ELF-1 (cell line): ENCODE measurements around the gene ZDHHC23.

Experiments used
- DNase-seq: peaks from one replicate; pipeline ENCODE4 v3.0.0-alpha.2; 2016; ENCODE audit warnings: low read depth, low spot score

ZDHHC23 gene

GRCh38 chr3:113947372-113948014 is at the start of gene ZDHHC23:
TSS of gene ZDHHC23 (plus strand) at chr3:113948013. CDS start at chr3:113948803, 790 bp downstream.
- DNase-seq, result peak; percentile 38

- DNase-seq, result no peak
These were observed 48.9 kb upstream of the ZDHHC23 start for GRCh38 chr3:113898892-113899291.

- DNase-seq, result no peak
These were observed 41.2 kb upstream of the ZDHHC23 start for GRCh38 chr3:113906568-113907140.

DNA sequence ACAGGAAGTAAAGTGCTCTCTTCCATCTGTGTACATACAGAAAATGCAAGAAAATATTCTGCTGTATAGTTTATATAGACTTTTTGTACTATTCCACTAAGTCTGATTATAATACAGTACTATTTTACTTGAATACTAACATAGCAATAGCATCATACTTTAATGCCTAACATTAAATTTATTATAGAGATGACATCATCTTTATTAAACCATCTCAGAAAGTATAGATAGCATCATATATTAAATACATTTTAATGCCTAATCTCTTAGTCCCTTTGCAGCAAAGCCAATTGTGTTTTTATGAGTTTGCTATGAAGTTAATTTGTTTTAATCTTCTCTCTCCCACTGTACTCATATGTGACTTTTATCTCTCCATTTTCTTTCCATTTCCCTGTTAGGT is 39.7 kb upstream of the ZDHHC23 start:
- DNase-seq, result no peak

GRCh38 chr3:113910966-113911365 is 36.8 kb upstream of the ZDHHC23 start:
- no peak for DNase-seq

GRCh38 chr3:113912552-113913236 is 35.1 kb upstream of the ZDHHC23 start:
- DNase-seq, result peak; percentile 73

DNA sequence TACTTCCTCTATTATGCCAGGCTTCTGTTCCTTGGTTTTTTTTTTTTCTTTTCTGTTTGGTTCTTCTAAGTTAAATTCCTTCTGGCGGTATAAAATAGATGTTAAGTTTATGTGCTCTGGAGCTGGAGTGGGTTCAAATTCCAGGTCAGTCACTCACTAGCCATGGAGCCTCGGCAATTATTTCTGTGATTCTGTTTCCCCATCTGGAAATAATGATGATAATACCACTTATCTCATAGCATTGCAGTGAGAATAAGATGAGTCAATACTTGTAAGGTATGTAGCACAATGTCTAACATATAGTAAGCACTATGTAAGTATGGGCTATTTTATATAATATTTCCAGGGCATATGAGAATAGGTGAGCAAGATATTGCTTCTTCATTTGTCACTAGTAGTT is 33.2 kb upstream of the ZDHHC23 start:
- no peak for DNase-seq

GRCh38 chr3:113927556-113927955 is 20.3 kb upstream of the ZDHHC23 start:
- no peak for DNase-seq

DNA sequence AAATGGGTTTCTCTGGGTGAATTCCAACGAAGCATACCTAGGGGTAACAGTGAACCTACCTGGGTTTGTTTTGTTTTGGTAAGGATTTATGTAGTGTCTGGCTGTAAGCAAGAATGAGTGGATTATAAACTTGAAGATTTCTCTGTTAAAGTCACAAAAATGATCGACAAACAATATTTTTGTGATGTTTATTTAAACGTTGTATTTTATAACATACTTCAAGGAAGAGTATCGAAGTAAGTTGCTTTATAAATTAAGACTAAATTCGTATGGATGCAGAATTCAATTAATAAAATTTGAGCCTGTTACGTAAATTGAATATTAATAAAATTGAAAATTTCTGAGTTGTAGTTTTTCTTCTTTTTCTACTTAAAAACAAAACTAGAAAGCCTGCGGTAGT is 982 bp upstream of the ZDHHC23 start:
- DNase-seq, result no peak

- DNase-seq, result peak; percentile 60
These were observed 453 bp downstream of the ZDHHC23 start for GRCh38 chr3:113948015-113948917.

DNA sequence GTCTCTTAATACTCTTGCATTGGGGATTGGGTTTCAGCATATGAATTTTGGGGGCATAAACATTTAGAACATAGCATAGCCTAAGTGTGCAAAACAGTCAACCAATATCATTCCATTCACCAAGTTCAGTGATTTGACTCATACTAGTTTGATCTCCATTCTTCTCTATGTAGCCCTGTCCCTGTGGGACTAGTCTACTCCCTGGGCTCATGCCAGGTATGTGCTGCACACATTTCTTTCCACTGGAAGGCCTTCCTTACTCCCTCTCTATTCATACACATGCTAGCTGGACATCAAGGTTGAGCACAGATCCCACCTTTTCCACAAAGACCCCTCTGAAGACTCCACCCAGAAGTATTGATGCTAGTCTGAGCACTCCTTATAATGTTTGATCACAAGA is 5.1 kb downstream of the ZDHHC23 start:
- DNase-seq, result no peak

- no peak for DNase-seq
These were observed 5.9 kb downstream of the ZDHHC23 start for GRCh38 chr3:113953677-113954076.

- no peak for DNase-seq
These were observed 6.4 kb downstream of the ZDHHC23 start for GRCh38 chr3:113954091-113954685.

- no peak for DNase-seq
These were observed 16.1 kb downstream of the ZDHHC23 start for GRCh38 chr3:113963879-113964278.

DNA sequence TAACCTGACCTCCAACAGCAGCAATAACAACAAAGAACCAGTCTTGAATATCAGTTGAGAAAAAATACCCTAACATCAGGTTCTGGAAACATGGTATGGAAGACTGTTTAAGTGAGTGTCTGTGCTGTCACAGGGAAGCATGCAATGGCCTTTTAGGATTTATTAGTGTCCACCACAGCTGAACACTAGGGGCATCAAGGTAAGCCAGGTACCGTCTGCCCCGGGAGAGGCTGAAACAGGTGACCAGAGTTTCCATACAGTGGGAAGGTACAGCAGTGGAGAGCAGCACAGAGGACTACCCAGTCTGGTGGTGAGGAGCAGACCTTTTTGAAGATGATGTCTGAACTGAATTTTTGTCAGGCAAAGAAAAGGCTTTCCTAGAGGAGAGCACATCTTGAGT is 18.4 kb downstream of the ZDHHC23 start:
- no peak for DNase-seq

DNA sequence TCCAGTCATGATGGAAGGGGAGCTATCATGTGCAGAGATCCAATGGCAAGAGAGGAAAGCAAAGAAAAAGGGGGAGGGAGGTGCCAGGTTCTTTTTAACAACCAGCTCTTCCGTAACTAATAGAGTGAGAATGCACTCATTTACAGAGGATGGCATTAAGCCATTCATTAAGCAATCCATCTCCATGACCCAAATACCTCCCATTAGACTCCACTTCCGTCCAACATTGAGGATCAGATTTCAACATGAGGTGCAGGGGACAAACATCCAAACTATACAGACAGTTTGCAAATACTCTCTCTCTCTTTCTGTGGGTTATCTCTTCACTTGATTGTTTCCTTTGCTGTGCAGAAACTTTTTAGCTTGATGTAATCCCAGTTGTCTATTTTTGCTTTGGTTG is 21.2 kb downstream of the ZDHHC23 start:
- DNase-seq, result no peak

DNA sequence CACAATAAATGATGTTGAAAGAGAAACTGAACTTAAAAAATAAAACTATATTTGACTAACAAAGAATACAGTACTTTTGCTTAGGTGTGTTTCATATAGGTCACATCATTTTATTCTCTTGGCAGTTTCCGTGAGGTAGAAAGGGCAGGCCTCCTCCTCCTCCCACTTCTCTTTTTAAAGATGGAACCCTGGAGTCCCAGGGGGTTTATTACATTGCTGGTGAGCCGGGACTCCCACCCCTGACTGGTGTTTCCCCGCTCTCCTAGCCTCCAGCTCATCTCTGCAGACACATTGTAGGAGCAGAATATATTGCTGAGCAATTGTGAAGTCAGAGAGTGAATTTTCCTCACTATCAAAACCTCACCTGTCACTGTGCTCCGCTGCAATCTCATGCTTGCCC is 30.0 kb downstream of the ZDHHC23 start:
- DNase-seq, result no peak

GRCh38 chr3:113979916-113980315 is 32.1 kb downstream of the ZDHHC23 start:
- no peak for DNase-seq

DNA sequence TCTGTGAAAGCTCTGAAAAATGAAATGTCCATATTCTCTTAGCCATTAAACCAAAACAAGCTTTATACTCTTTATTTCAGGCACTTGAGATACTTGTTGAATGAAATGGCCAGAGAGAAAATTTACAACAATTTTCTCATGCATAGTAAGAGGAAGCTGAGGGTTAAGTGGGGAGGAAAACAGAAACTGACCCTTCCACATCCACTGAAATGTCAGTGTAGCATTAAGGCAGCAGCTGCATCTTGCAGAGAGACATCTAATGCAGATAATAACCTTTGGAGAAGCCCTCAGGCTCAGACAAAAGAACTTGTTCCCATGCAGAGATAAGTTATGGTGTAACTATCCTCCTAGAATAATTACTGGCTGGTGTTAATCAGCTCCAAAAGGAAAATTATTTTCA is 34.0 kb downstream of the ZDHHC23 start:
- DNase-seq, result no peak

DNA sequence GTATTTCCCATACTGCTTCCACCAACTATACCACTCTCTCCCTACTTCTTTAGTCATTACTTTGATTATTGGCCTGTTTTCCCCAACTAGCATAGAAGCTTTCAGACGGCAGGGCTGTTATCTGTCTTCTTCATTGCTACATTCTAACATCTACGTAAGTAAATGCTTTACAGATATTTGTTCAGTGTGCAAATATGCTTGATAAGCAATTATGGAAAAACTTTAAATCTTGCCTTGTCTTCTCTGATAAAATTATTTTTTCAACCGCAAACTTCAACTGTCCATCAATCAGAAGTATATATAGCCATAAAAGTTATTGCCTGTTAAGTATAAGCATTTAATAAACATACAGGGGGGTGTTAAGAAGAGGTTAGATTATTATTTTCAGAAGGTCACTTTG is 35.7 kb downstream of the ZDHHC23 start:
- no peak for DNase-seq

- DNase-seq, result peak; percentile 2
These were observed 37.7 kb downstream of the ZDHHC23 start for GRCh38 chr3:113985541-113985940.

DNA sequence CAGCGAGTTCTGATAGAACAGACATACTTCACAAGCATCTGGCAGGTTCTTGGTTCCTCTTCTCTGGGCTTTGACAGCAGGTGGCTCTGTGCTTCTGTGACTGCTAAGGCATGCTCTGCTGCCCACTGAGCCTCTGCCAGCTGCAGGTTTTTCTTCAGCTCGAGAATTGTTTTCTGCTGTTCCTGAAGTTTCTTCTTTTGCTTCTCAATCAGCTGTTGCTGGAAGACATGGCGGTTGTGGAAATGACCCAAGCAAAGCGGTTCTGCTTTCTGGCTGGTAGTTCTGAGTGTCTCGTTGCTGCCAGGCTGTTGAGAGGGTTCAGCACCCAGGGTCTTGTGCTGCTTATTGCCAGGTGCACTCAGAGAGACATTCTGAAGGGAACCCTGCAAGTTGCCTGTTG is 57.7 kb downstream of the ZDHHC23 start:
- no peak for DNase-seq
